HepG2 (cell line): ENCODE data around the gene S1PR5. TPM values are rescaled to one million over a fixed set of nuclear protein-coding genes. Genes with fewer than 3 reads are reported as not detected.

ENCODE experiments used
- CREM ChIP-seq, 2 experiments: sonication (generic) in 1 of 2; formaldehyde crosslinking in 1 of 2; IDR thresholded peaks; 2 replicates each; pipeline versions ENCODE4 v1.4.0 to v1.6.1; 2016 to 2020; ENCODE audit warnings: antibody characterized with exemption in 1 of 2, mild to moderate bottlenecking in 1 of 2, missing genetic modification reagents in 1 of 2
- GFI1 ChIP-seq: sonication (generic); formaldehyde crosslinking; IDR thresholded peaks from 2 replicates; pipeline ENCODE4 v1.5.0; 2020; ENCODE audit warnings: missing genetic modification reagents, mild to moderate bottlenecking, borderline replicate concordance
- HDAC2 ChIP-seq: sonication (generic); formaldehyde crosslinking; IDR thresholded peaks from 2 replicates; pipeline ENCODE4 v1.4.0; 2020; ENCODE audit warnings: missing genetic modification reagents
- HNRNPL ChIP-seq: fragments of 200-400 bp; formaldehyde crosslinking; IDR thresholded peaks from 2 replicates; pipeline ENCODE4 v1.6.1; 2017; ENCODE audit warnings: mild to moderate bottlenecking, low read depth, low read length
- JUND ChIP-seq: sonication (generic); formaldehyde crosslinking; IDR thresholded peaks from 2 replicates; pipeline ENCODE4 v1.8.0; 2022; ENCODE audit warnings: mild to moderate bottlenecking, missing genetic modification reagents
- LBX2 ChIP-seq: sonication (generic); formaldehyde crosslinking; IDR thresholded peaks from 2 replicates; pipeline ENCODE4 v1.5.0; 2020; ENCODE audit warnings: missing genetic modification reagents, mild to moderate bottlenecking, borderline replicate concordance
- PLSCR1 ChIP-seq: sonication (generic); formaldehyde crosslinking; IDR thresholded peaks from 2 replicates; pipeline ENCODE4 v1.5.0; 2020; ENCODE audit warnings: missing genetic modification reagents, mild to moderate bottlenecking, borderline replicate concordance
- PREB ChIP-seq: sonication (generic); formaldehyde crosslinking; IDR thresholded peaks from 2 replicates; pipeline ENCODE4 v1.4.0; 2020; ENCODE audit warnings: missing genetic modification reagents
- RFXAP ChIP-seq: sonication (generic); formaldehyde crosslinking; IDR thresholded peaks from 2 replicates; pipeline ENCODE4 v1.4.0; 2020; ENCODE audit warnings: missing genetic modification reagents, borderline replicate concordance
- RNF219 ChIP-seq: sonication (generic); formaldehyde crosslinking; IDR thresholded peaks from 2 replicates; pipeline ENCODE4 v1.5.0; 2020; ENCODE audit warnings: mild to moderate bottlenecking, missing genetic modification reagents
- SKI ChIP-seq: fragments of 450-650 bp; IDR thresholded peaks from one replicate; pipeline ENCODE4 v1.6.1; 2018; ENCODE audit warnings: mild to moderate bottlenecking; ENCODE audit not compliant: partially characterized antibody
- ZIK1 ChIP-seq: sonication (generic); formaldehyde crosslinking; IDR thresholded peaks from 2 replicates; pipeline ENCODE4 v1.5.0; 2020; ENCODE audit warnings: mild to moderate bottlenecking, low read depth, missing genetic modification reagents, borderline replicate concordance
- ZNF557 ChIP-seq: sonication (generic); formaldehyde crosslinking; IDR thresholded peaks from 2 replicates; pipeline ENCODE4 v1.4.0; 2020; ENCODE audit warnings: missing genetic modification reagents
- ZNF660 ChIP-seq: sonication (generic); formaldehyde crosslinking; IDR thresholded peaks from 2 replicates; pipeline ENCODE4 v1.5.1; 2020; ENCODE audit warnings: mild to moderate bottlenecking, low read depth, missing genetic modification reagents, borderline replicate concordance
- ZNF724P ChIP-seq: sonication (generic); formaldehyde crosslinking; IDR thresholded peaks from 2 replicates; pipeline ENCODE4 v1.8.0; 2022; ENCODE audit warnings: missing genetic modification reagents, borderline replicate concordance
- ZNF839 ChIP-seq: sonication (generic); formaldehyde crosslinking; IDR thresholded peaks from 2 replicates; pipeline ENCODE4 v1.4.0; 2020; ENCODE audit warnings: missing genetic modification reagents, mild to moderate bottlenecking, borderline replicate concordance
- polyA plus RNA-seq, 8 experiments: library from polyadenylated mRNA; depleted of rRNA in 3 of 8; stranded (reverse) in 7 of 8; unstranded in 1 of 8; fragments of >200 nt; fragmentation: Illumina TruSeq in 4 of 8; extraction: Trizol in 4 of 8; gene quantifications; 2 replicates each; pipeline versions ENCODE4 v1.2.1 to v1.2.3, GENCODE V29; 2011 to 2016; ENCODE audit warnings: low read depth in 4 of 8, missing spikeins in 1 of 8, mixed read lengths in 1 of 8; ENCODE audit not compliant: insufficient read depth in 1 of 8
- total RNA-seq, 5 experiments: library from RNA; depleted of rRNA; stranded (reverse); fragments of >200 nt; fragmentation: Illumina TruSeq; extraction: Trizol; gene quantifications; 2 replicates each; pipeline ENCODE4 v1.2.3, GENCODE V29; 2016; ENCODE audit warnings: low read depth in 1 of 5
- TF ChIP-seq, protein P1 (sequence below): IDR thresholded peaks from 2 replicates; pipeline ENCODE4 v1.6.1; 2016
- TF ChIP-seq, protein P2 (sequence below): IDR thresholded peaks from 2 replicates; pipeline ENCODE4 v1.6.1; 2016; ENCODE audit warnings: control low read depth
- TF ChIP-seq, protein P3 (sequence below), 2 experiments: sonication (generic) in 1 of 2; formaldehyde crosslinking in 1 of 2; IDR thresholded peaks; 2 replicates each; pipeline versions ENCODE4 v1.4.0 to v1.6.1; 2018 to 2020; ENCODE audit warnings: missing genetic modification reagents in 2 of 2, borderline replicate concordance in 1 of 2, low read depth in 1 of 2, mild to moderate bottlenecking in 1 of 2, missing biosample characterization in 1 of 2

Gene S1PR5
- total and polyA plus RNA-seq, 2 of the 13 experiments (the other 11 are each of a cell fraction or from before 2014, with no cell fraction given) = 0.04 TPM; not detected in 1

GRCh38 chr19:10503002-10503789, 14.1 kb downstream of the S1PR5 start, which contains the start of gene KEAP1 (continued):
- TF ChIP-seq, protein P1, sequence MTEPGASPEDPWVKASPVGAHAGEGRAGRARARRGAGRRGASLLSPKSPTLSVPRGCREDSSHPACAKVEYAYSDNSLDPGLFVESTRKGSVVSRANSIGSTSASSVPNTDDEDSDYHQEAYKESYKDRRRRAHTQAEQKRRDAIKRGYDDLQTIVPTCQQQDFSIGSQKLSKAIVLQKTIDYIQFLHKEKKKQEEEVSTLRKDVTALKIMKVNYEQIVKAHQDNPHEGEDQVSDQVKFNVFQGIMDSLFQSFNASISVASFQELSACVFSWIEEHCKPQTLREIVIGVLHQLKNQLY = peak; percentile 33; the same call in 1 of the 2 replicates
- TF ChIP-seq RFXAP (no peak), PREB (CRISPR knock-in tag) (0 out of 2 replicates have a peak, but pooled peaks have one; percentile 72), HNRNPL (peak; percentile 56; the same call in 1 of the 2 replicates), JUND (peak; percentile 15; the same call in 1 of the 2 replicates), ZNF557 (no peak; the same call in 1 of the 2 replicates), ZNF660 (CRISPR knock-in tag) (no peak), SKI (no peak), HDAC2 (CRISPR knock-in tag) (no peak), RNF219 (CRISPR knock-in tag) (peak; percentile 23; the same call in 1 of the 2 replicates), ZNF724P (CRISPR knock-in tag) (no peak; the same call in 1 of the 2 replicates), CREM (IDR thresholded peaks at IDR 0.05) (no peak), CREM (CRISPR knock-in tag; IDR thresholded peaks at IDR 0.05) (no peak), ZNF839 (CRISPR knock-in tag) (no peak), GFI1 (0 out of 2 replicates have a peak, but pooled peaks have one; percentile 8), PLSCR1 (CRISPR knock-in tag) (0 out of 2 replicates have a peak, but pooled peaks have one; percentile 15), ZIK1 (CRISPR knock-in tag) (no peak), LBX2 (no peak; the same call in 1 of the 2 replicates)
- TF ChIP-seq, protein P2, sequence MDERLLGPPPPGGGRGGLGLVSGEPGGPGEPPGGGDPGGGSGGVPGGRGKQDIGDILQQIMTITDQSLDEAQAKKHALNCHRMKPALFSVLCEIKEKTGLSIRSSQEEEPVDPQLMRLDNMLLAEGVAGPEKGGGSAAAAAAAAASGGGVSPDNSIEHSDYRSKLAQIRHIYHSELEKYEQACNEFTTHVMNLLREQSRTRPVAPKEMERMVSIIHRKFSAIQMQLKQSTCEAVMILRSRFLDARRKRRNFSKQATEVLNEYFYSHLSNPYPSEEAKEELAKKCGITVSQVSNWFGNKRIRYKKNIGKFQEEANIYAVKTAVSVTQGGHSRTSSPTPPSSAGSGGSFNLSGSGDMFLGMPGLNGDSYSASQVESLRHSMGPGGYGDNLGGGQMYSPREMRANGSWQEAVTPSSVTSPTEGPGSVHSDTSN (CRISPR knock-in tag) = no peak
- TF ChIP-seq, protein P3, sequence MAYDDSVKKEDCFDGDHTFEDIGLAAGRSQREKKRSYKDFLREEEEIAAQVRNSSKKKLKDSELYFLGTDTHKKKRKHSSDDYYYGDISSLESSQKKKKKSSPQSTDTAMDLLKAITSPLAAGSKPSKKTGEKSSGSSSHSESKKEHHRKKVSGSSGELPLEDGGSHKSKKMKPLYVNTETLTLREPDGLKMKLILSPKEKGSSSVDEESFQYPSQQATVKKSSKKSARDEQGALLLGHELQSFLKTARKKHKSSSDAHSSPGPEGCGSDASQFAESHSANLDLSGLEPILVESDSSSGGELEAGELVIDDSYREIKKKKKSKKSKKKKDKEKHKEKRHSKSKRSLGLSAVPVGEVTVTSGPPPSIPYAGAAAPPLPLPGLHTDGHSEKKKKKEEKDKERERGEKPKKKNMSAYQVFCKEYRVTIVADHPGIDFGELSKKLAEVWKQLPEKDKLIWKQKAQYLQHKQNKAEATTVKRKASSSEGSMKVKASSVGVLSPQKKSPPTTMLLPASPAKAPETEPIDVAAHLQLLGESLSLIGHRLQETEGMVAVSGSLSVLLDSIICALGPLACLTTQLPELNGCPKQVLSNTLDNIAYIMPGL (CRISPR knock-in tag; IDR thresholded peaks at IDR 0.05; ENCODE audit: borderline replicate concordance in 1 of 2, low read depth in 1 of 2) = peak in 1 of 2 experiments; percentile 49; a peak in 1 of 4 replicates
